AG04450 (cell line): ENCODE data around the gene PABPC3. TPM values are rescaled to one million over a fixed set of nuclear protein-coding genes. Genes with fewer than 3 reads are reported as not detected.

Experiments
- CTCF ChIA-PET: fragments of 300-600, 350-600 bp; formaldehyde crosslinking; extraction: SDS; loops from one replicate; lab custom pipeline; 2022; ENCODE audit warnings: antibody characterized with exemption, inconsistent platforms; lab: Charles Lee
- POLR2A ChIA-PET: fragments of 350-600 bp; formaldehyde crosslinking; extraction: SDS; loops from one replicate; lab custom pipeline; 2021; ENCODE audit warnings: antibody characterized with exemption, inconsistent platforms; lab: Yijun Ruan, JAX
- DNase-seq: peaks from one replicate; pipeline ENCODE4 v3.0.0-alpha.2; 2011; ENCODE audit warnings: low read depth, low spot score
- H3K27ac ChIP-seq: one replicate; pipeline ENCODE4 v1.5.1; 2012; ENCODE audit warnings: low read depth, low read length, control low read depth
- H3K27me3 ChIP-seq: one replicate; pipeline ENCODE4 v1.6.0; 2012; ENCODE audit warnings: low read length; ENCODE audit not compliant: control insufficient read depth, insufficient read depth
- H3K4me3 ChIP-seq: 2 replicates; pipeline ENCODE4 v1.5.1; 2011; ENCODE audit warnings: mild to moderate bottlenecking, low read depth, low read length, control low read depth
- H3K9me3 ChIP-seq: 2 replicates; pipeline ENCODE4 v1.5.1; 2012; ENCODE audit warnings: low read length; ENCODE audit not compliant: control insufficient read depth, insufficient read depth
- CTCF ChIP-seq: IDR thresholded peaks from 2 replicates; pipeline ENCODE4 v1.5.1; 2011; ENCODE audit warnings: low read depth, low read length, control low read depth, inconsistent platforms
- polyA plus RNA-seq: library from polyadenylated mRNA; depleted of rRNA; stranded (reverse); fragments of >200 nt; gene quantifications from 2 replicates; pipeline ENCODE4 v1.2.3, GENCODE V29; 2011

Gene PABPC3
- polyA plus RNA-seq, 1 experiment = 0.50 TPM

DNA sequence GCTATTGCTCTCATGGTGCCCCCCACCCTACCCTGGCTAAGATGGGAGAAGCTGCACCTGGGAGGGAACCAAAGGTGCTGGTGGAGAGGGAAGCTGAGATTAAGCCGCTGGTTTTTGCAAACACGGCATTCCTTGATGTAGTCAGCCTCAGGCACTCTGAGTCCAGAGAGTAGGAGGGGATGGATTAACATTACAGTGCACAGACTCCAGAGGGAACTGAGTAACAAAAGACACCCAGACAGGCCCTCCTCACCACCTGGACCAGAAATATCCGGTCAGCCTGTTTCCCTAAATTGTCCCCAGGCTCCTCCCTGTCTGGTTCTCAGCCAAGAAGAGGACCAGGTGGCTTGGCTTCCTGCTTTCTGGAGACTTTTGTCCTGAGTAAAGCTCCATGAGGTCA lies 28.9 kb upstream of the PABPC3 start:
- POLR2A ChIA-PET = no interaction called here

GRCh38 chr13:25068810-25069209 lies 27.1 kb upstream of the PABPC3 start:
- CTCF ChIA-PET = no interaction called here
- no peak for DNase-seq
- POLR2A ChIA-PET = no interaction called here

More for the DNA sequence above, 28.9 kb upstream of the PABPC3 start:
- CTCF ChIA-PET = interaction anchor here (1.2 to 2.3 kb wide), 2 partner anchors 32 to 72 kb away, joined by 4 to 5 read pairs; no protein-coding TSS in a partner anchor
- TF ChIP-seq CTCF = no peak
- Histone ChIP-seq H3K27me3 (no peaks in the 10 kb centered on the region), H3K4me3 (no peak overlapping the region), H3K27ac (no peak overlapping the region), H3K9me3 (no peaks in the 10 kb centered on the region; the same call in 1 of the 2 replicates)
- DNase-seq = no peak

DNA sequence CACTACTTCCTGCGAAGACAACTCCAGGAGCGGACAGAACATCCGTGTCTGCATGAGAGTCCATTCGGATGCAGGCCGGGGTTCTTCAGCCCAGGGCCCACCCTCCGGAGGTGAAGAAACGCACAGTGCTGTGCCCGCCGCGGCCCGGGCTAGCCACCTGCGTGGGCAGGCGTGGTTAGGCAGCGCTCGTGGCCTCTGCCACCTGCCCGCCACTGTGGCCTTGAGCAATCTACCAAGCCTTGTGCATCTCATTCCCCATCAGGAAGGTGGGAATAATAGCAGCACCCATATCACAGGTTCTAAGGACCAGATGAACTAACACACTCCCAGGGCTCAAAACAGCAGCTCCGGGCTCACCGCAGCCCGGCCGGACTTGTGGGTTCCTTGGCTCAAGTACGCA lies 26.7 kb upstream of the PABPC3 start:
- CTCF ChIA-PET = no interaction called here
- no peaks in the 10 kb centered on the region; the same call in 1 of the 2 replicates for H3K9me3 ChIP-seq
- no peak overlapping the region for H3K27ac ChIP-seq
- H3K27me3 ChIP-seq = no peaks in the 10 kb centered on the region
- TF ChIP-seq CTCF = no peak
- POLR2A ChIA-PET = no interaction called here
- H3K4me3 ChIP-seq = no peak overlapping the region
- DNase-seq = no peak

More at GRCh38 chr13:25068810-25069209, 27.1 kb upstream of the PABPC3 start:
- TF ChIP-seq CTCF = no peak
- Histone ChIP-seq H3K9me3 (no peaks in the 10 kb centered on the region; the same call in 1 of the 2 replicates), H3K27ac (no peak overlapping the region), H3K27me3 (no peaks in the 10 kb centered on the region), H3K4me3 (no peak overlapping the region)

DNA sequence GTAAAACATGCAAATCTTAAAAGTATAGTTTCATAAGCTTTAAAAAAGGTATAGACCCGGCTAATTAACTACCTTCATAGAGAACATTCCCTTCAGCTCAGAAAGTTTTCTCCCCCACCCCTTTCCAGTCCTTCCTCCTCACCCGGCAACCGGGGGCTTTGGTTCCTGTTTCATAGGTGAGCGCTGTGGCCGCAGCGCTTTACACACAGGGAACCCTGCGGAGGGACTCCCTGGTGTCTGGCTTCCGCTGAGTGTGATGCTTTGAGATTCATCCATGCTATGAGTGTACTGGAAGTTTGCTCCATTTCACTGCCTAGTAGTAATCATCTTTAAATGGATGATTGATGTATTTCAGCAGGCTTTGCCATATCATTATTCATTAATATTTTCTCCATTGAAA lies 26.0 kb upstream of the PABPC3 start:
- no peaks in the 10 kb centered on the region for H3K27me3 ChIP-seq
- DNase-seq = no peak
- CTCF ChIA-PET = no interaction called here
- POLR2A ChIA-PET = no interaction called here
- no peak for TF ChIP-seq CTCF
- H3K27ac ChIP-seq = no peak overlapping the region
- no peak overlapping the region for H3K4me3 ChIP-seq
- H3K9me3 ChIP-seq = no peaks in the 10 kb centered on the region; the same call in 1 of the 2 replicates

DNA sequence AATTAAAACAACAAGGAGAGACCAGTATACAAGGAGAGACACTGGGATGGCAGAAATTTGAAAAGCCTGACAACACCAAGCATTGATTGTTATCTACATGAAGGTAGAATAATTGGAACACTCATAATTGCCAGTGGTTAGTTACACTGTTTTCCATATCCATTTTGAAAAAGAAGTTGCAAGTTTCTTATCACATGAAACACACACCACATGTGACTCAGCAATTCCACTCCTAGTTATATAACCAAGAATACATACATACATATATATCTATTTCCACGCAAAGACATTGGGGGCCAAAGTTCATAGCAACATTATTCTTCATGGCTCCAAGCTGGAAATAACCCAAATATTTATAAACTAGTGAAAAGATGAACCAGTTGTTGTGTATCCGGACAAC lies 15.2 kb upstream of the PABPC3 start:
- POLR2A ChIA-PET = no interaction called here
- H3K27ac ChIP-seq = no peak overlapping the region
- no peak overlapping the region for H3K4me3 ChIP-seq
- DNase-seq = no peak
- H3K9me3 ChIP-seq = no peaks in the 10 kb centered on the region
- no peak for TF ChIP-seq CTCF
- CTCF ChIA-PET = no interaction called here
- no peaks in the 10 kb centered on the region for H3K27me3 ChIP-seq
